Myocyte (in vitro differentiated cells): ENCODE results near the gene TBR1. TPM values are rescaled to one million over a fixed set of nuclear protein-coding genes. Genes with fewer than 3 reads are reported as not detected.

ENCODE experiments used
- DNase-seq: peaks from one replicate; pipeline ENCODE4 v3.0.0-alpha.2; 2012; ENCODE audit warnings: low read depth
- polyA plus RNA-seq: library from polyadenylated mRNA; unstranded; fragments of >200 nt; gene quantifications from one replicate; pipeline ENCODE4 v1.2.1, GENCODE V29; 2012; ENCODE audit warnings: missing spikeins
- total RNA-seq: library from RNA; depleted of rRNA; stranded (reverse); fragments of >200 nt; gene quantifications from 2 replicates; pipeline ENCODE4 v1.2.3, GENCODE V29; 2014

Gene TBR1
- total RNA-seq, result 0.08 TPM in 1 of 2 replicates, not detected in the other
- 0.01 TPM for polyA plus RNA-seq

DNA sequence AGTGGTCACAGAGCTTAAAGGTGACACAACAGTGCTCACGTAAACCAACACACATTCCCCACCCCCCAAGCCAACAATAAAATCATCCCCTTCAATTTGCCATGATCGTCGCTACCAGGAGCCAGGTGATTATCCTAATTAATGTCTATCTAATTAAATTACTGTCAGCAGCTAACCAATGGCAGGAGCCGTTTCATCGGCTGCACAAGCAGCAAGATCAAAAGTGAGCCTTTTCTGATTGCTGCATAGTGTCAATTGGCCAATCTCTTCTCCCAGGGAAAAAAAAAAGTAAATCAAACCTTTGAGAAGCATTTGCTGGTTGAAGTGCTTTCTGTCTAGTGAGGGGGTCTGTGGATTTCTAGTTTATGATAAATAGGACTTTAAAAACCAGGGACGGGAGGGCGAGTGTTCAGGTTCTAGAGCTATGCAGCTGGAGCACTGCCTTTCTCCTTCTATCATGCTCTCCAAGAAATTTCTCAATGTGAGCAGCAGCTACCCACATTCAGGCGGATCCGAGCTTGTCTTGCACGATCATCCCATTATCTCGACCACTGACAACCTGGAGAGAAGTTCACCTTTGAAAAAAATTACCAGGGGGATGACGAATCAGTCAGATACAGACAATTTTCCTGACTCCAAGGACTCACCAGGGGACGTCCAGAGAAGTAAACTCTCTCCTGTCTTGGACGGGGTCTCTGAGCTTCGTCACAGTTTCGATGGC is at the start of gene TBR1:
Gene TBR1 (plus strand): TSS at position 311 of the 721 bp plus-strand sequence. CDS start 114 bp downstream, at position 425.
- no peak for DNase-seq

DNA sequence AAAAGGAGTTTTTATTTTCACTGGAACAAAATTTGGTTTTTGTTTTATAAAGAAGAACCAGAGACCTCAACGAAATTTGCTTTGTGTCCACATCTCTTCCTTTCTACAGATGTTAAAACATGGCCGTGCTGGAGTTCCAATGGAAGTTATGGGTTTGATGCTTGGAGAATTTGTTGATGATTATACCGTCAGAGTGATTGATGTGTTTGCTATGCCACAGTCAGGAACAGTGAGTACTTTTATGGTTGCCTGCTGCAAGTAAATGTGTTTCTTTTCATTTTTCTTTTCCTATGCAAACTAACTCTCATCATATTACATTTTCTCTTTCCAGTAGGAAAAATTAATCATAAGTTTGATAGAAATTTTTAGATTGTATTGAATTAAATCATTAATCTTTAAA is 48.4 kb upstream of the TBR1 start:
- DNase-seq, result no peak

DNA sequence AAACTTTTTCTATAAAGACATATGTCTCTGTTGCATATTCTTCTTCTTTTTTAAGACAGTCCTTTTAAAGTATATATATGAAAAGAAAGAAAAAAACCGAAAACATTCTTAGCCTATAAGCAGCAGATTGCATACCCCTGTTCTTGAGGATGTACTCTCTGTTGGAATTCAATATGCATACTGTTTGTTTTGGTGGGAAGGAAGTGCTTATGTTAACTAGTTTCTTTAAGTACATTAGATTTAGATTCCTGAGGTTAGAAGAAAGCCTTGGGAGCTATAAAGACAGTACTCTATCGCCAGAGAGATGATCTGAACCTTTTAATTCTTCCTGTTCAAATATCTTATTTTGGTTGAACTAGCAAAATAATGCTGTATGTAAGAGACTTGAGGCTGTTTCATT is 46.8 kb upstream of the TBR1 start:
- no peak for DNase-seq

DNA sequence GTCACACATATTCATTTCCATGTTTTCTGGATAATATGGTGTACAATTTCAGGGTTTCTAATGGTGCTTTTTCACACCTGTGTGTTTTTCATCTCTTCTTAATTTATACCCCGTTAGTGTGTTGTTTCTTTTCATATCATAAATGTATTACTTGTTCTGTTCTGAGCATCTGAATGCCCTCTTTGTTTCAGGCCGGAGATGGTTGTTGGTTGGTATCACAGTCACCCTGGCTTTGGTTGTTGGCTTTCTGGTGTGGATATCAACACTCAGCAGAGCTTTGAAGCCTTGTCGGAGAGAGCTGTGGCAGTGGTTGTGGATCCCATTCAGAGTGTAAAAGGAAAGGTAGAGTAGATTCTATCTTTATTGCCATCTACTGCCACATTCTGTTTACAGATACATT is 45.1 kb upstream of the TBR1 start:
- DNase-seq, result no peak

DNA sequence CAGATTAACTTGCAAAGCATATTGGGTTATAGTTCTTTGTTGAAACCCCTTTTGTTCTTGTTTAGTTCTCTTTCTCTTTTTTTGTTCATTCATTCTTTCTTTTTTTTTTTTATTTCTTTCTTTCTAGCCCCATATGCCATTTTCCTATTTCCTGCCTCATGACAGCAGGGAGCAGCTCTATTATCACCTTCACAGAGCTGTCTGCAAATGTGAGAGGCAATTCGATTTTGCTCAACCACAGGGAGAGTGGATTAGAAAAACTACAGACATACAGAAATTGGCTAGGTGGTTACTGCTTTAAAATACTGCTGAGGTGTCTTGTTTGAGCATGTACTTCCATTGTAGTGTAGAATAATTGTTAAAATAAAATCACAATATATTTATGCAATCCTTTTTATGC is 44.2 kb upstream of the TBR1 start:
- DNase-seq, result no peak

DNA sequence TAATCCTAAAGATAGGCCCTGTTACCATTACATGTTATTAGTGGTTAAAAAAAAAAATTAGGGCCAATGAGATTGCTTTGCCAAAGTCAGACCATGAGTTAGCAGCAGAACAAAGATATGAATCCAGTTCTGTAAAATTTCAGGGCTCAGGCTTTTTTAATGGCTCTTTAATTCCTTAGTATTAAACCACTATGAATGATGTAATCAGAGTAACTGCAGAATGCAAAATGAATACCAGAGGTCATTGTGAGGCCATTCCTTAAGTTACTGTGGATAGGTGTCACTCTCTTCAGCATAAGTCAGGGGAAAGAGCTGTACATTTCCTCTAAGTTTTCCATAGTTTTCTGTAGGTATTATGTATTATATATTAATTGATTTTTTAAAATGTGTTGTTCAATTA is 42.2 kb upstream of the TBR1 start:
- peak; percentile 37 for DNase-seq

DNA sequence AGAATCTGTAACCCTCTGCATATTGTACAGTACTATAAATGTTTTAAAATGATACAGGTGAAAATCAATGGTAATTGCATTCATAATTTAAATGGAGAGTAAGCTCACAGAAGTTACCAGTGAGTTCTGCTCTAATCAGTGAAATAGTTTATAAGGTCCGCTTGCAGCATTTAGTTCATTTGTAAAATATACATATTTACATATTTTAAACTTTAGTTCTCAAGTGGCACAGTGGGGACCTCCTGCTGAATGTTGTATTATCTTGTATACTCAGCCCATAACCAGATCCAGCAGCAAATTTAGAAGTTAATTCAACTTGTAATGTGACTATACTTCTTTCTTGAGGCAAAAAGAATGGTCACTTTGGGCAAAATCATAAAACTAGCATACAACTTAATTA is 41.7 kb upstream of the TBR1 start:
- DNase-seq, result no peak

DNA sequence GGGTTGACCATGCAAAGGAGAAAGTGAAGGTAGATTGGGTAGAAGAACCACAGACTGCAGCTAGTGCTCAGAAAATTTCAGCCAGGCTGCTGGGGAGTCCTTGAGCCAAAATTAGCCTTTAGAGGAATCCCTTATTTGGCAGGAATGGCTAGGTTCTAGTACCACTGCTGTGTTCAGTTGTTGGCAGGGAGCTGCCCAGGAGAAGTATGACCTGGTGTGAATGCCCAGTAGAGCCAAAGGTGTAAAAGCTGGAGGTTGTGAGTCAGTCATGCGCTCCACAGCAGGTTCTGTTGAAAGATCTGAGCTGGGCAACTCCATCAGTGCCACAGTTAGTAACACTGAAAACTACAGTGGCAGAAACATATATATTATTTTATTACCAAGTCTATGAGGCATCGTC is 36.4 kb upstream of the TBR1 start:
- DNase-seq, result no peak

DNA sequence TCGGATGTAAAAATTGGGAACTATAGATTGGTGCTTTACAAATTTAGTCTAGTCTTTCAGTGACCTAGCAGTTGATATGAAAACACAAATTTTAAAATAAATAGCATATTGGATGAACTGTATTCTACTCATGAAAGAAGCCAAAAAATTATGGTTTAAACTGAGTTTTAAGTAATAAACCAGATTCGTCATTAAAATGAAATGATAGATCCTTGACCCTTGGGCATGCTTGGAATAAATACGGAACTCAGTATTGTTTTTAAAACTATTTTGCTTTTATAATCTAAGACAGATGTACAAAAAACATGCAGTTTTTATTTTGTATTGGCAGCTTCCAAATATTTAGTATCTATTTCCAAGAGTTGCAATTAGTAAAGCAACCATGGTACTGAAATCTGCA is 34.6 kb upstream of the TBR1 start:
- no peak for DNase-seq

DNA sequence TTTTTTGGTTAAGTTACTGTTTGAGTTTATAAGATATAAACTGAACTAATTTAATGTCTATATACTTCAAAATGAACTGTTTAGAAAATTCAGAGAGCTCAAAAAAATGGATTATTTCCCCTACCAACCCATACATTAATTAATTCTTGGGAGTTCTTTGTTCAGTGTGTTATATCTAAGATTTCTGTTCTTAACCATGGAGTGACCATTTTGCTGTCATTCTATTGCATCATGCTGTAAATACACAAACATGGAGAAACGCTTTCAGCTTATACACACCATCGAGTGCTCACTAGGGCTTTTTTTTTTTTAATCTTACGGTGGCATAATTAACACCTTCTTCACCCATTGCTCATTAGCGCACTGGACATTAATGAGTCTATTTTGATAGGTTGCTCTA is 33.4 kb upstream of the TBR1 start:
- DNase-seq, result no peak

DNA sequence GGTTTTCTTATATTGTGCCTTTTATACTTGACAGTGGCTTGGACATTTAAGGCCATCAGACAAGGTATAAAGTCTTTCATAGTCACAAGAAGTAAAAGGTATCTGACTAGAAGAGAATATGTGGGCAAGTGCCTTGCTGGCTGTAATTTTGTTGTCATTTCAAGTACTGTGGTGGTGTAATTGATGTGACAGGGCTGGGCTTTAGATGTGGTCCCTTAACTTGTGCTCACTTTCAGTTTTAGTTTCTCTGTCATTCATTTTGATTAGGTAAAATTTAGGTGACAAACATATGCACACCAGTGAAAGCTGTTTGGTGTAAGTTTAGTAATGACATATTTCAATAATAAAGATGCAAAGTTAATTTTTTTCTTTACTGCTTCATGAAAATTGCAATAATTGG is 31.2 kb upstream of the TBR1 start:
- no peak for DNase-seq

DNA sequence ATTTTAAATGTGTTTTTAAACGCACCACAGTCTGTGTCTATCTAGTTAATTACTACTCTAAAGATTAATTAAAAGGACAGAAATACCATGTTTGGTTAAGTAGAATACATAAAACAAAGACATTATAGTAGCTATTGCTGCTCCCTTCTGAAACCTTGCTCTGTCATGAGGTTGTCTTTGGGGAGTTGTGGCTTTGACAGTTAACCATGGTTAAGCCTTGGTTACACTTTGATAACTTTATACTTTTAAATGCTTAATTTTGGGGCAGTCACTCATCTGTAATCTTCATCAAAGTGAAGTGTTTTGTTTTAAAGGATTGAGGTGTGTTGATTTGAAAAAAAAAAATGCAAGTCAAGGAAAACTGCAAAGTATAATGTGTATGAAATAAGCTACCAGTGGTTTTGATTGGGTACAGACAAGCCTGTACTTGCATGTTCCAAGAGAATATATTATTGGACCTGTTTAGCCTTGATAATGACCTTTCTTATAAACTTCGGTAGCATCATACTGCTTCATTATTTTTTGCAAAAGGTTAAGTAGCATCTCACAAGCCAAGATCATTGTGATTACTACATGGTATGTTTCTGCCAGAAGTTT is 29.8 kb upstream of the TBR1 start:
- peak; percentile 12 for DNase-seq

DNA sequence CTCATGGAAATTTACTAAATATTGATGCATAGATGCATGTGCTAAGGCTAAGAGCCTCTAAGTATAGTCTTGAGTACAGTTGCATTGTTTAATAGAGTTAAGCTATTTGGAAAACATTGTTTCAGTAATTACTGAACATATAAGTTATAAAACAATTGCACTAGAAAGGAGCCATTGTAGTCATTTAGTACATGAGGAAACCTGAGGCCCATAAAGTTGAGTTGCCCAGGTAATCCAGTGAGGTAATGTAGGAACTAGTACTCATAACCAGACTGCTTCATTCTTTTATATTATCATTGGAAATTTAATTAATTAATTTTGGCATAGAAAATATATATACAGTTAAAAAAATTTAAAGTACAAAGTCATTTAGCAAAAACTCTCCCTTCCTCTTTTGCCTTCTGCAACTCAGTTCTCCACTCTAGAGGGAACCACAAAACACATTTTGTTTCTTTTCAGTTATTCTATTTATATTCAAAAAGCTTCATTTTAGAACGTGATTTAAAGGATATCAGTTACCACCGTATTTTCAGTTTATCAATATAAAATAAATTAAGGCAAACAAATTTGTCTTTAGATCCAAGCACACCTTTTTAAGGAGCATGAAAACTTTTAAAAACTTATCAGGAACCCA is 27.8 kb upstream of the TBR1 start:
- DNase-seq, result no peak

DNA sequence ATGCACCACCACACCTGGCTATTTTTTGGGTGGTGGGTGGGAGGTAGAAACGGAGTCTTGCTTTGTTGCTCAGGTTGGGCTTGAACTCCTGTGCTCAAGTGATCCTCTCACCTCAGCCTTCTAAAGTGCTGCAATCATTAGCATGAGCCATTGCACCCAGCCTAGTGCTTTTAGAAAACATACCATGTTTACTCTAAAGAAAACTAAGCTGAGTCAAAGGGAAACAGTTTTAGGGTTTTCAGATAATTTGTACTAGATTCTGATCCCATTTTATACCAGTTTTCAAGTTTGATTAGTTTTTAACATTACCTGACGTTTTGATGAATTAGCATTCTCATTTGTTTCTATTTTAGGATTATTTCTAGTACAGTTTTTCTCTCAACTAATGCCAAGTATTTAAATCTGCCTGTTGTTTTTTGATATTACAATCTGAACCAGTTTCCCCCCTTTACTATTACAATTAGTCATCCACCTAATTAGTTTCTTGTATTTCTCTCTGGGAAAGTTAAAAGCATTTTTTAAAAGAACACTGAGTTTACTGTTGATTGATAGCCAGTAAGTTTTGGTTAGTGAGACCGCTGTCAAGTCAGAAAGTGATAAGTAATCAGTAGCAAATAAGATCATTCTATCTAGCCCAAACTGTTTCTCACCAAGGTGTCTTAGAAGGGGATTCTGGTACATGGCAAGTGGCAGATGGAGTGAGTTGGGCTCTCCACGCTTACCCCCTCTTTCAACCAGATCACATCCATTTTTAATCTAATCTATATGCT is 24.2 kb upstream of the TBR1 start:
- DNase-seq, result no peak

DNA sequence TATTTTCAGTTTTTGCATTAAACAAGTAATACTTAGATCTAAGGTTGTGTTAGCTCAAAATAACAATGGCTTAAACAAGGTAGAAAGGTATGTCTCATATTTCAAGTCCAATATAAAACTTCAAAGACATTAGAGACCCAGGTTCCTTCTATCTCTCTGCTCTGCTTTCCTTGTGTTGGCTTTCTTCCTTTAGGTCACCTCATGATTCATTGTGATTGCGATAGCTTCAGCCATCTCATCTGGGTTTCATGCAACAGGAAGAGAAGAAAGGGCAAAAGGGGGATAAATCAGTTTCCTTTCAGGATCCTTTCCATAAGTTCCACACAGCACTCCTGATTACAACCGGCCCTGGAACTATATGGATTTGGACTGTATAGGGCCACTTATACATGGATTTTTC is 16.0 kb upstream of the TBR1 start:
- DNase-seq, result no peak

DNA sequence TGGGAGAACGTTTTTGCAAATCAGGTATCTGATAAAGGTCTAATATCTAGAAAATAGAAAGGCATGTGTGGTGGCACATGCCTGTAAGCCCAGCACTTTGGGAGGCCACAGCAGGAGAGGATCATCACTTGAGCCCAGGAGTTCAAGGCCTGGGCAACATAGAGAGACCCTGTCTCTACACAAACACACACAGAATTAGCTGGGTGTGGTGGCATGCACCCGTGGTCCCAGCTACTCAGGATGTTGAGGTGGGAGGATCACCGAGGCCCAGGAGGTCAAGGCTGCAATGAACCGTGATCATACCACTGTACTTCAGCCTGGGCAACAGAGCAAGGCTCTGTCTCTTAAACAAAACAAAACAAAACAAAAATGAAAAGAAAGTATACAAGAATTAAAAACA is 13.8 kb upstream of the TBR1 start:
- no peak for DNase-seq

DNA sequence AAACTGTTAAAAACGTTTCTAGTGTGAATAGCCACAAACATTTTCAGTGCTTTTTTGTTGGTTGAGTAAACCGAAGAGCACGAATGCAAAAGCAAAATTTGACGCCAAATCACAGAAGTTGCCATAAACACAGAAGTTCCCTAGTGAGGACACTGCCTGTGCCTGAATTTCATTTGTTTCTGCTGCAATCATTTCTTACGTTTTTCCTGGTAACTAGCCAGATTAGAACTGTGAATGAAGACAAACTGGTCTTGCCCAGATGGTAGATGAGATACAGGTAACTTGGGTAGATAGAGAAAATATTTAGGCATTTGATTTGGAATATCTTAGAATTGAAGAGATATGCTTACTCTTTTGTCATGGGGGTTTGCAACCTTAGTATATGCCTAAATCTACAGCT is 9.8 kb upstream of the TBR1 start:
- DNase-seq, result no peak

DNA sequence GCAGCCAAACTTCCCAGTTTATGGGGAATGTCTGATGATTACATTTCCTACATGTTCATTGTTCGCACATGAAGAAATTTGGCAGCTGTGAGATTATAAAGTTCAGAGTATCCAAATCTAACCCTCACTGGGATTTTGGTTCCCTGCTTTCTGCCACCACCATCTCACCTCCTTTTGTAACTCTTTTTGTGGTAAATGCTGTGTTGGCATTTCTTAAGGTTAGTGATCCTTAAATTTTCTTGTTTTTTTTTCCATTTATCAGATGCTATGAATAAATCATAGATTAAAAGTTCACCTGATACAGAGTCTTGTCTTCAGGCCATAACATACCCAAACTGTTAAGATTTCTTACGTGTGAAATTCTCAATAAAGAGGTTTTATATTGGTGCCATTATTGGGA is 8.5 kb upstream of the TBR1 start:
- DNase-seq, result no peak

DNA sequence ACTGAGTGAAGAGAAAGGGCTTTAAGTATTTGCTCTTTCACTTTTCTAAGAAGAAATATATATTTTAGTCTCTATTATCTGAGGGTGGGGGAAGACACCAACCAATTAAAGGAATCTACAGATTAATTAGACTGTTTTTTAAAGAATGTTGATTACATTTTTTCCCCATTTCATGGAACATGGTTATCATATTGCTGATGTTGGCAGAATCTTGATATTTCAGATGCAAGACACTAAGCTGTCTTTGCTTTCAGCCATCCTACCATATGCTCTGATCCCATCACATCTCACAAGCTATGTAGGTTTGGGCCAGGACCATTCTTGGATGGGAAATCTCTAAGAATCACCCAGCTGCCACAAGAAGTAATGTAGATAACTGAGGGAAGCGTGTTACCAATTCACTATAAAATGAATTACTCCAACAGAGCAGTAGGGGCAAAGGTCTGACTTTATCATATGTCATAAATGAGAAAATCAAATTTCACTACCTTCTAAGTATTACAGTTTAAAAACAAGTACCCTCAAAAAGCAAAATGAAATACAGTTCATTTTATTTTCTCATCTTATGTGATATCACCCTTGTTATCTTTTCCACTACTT is 6.7 kb upstream of the TBR1 start:
- DNase-seq, result no peak

DNA sequence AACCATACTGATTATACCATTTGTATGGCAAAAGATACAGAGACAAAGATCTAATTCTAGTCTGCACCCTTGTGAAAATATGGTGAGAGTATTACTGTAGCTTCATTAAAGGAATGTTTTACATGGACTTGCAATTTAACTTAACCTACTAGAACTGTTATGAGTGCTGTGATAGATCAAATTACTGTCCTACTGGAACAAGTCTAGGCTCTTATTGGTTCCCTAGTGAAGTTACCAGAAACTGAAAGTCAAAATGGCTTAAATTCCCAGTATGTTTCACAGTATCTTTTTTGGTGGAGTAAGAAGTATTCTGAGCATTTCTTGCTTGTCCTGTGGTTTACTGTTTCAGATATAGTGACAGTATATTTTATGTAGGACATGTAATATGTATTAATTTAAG is 3.8 kb upstream of the TBR1 start:
- DNase-seq, result no peak
